ENCODE results near the gene CHIC2. TPM values are rescaled to one million over a fixed set of nuclear protein-coding genes. Genes with fewer than 3 reads are reported as not detected.

The CHIC2 gene
- total and polyA plus RNA-seq, 2 experiments from 2014 or later = 61.8 to 70.0 TPM

DNA sequence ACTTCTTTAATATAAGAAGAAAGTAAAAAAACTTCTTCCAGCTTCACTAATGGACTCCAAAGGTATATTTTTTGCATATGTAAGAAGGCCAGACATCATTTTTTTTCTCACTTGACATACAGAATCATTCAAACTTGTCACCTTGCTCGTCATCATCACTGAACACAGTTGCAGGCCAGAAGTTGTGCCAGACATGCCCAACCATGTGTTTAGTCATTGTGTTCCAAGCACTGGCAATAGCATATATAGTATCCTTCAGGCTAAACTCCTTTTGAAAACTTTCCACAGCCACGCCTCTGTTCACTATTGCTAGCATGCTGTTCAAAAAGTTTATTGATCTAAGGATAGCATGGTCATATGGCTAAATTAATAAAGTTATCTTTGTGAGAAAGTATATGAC lies 83.3 kb downstream of the CHIC2 start:
- TF ChIP-seq EZH2phosphoT487 (IDR thresholded peaks at IDR 0.05; ENCODE audit: low read depth, severe bottlenecking, unreplicated experiment) (no peak), EZH2 (IDR thresholded peaks at IDR 0.05; ENCODE audit: borderline replicate concordance) (no peak)
- TF ChIP-seq, protein P1, sequence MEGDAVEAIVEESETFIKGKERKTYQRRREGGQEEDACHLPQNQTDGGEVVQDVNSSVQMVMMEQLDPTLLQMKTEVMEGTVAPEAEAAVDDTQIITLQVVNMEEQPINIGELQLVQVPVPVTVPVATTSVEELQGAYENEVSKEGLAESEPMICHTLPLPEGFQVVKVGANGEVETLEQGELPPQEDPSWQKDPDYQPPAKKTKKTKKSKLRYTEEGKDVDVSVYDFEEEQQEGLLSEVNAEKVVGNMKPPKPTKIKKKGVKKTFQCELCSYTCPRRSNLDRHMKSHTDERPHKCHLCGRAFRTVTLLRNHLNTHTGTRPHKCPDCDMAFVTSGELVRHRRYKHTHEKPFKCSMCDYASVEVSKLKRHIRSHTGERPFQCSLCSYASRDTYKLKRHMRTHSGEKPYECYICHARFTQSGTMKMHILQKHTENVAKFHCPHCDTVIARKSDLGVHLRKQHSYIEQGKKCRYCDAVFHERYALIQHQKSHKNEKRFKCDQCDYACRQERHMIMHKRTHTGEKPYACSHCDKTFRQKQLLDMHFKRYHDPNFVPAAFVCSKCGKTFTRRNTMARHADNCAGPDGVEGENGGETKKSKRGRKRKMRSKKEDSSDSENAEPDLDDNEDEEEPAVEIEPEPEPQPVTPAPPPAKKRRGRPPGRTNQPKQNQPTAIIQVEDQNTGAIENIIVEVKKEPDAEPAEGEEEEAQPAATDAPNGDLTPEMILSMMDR (IDR thresholded peaks at IDR 0.05; ENCODE audit: poor library complexity) = no peak
- no peaks in the 10 kb centered on the region for H3K9me2 ChIP-seq (replicated peaks; ENCODE audit: insufficient read depth)
- H3K4me1 ChIP-seq (ENCODE audit: insufficient read depth) = no peaks in the 10 kb centered on the region
- H3K9me3 ChIP-seq (ENCODE audit: low read depth) = no peaks in the 10 kb centered on the region
- 80% methylated on average over 2 of the region's 2 CpGs for WGBS (ENCODE audit: low lambda C conversion rate, missing lambda C conversion rate)
- no peak overlapping the region for H2AFZ ChIP-seq
- H3K27ac ChIP-seq = no peak overlapping the region
- H3K36me3 ChIP-seq (replicated peaks; ENCODE audit: insufficient read depth, low read depth) = no peaks in the 10 kb centered on the region
- H3K4me2 ChIP-seq = no peak overlapping the region
- H4K20me1 ChIP-seq (ENCODE audit: insufficient read depth, poor library complexity, severe bottlenecking) = no peaks in the 10 kb centered on the region
- no peak overlapping the region for H3K4me3 ChIP-seq
- no peaks in the 10 kb centered on the region for H3K79me2 ChIP-seq
- DNase-seq (ENCODE audit: low spot score) = no peak
- H3K27me3 ChIP-seq = no peaks in the 10 kb centered on the region

DNA sequence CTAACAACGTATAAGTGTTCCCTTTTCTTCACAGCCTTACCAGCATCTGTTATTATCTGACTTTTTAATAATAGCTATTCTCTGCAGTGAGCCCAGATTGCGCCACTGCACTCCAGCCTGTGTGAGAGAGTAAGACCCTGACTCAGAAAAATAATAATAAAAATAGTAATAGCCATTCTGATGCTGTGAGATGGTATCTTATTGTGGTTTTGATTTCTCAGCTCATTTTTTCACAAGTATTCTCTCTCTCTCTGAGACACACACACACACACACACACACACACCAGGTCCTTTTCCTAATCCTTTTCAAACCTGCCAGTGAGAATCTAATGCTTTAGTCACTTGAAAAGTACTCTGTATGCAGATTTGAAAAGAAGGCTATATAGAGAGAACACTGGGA lies 89.8 kb downstream of the CHIC2 start:
- no peaks in the 10 kb centered on the region for H3K79me2 ChIP-seq
- H3K27ac ChIP-seq = no peak overlapping the region
- no peak for DNase-seq (ENCODE audit: low spot score)
- no peaks in the 10 kb centered on the region for H3K9me3 ChIP-seq (ENCODE audit: low read depth)
- H4K20me1 ChIP-seq (ENCODE audit: insufficient read depth, poor library complexity, severe bottlenecking) = no peaks in the 10 kb centered on the region
- TF ChIP-seq, protein P1 (IDR thresholded peaks at IDR 0.05; ENCODE audit: poor library complexity) = no peak
- TF ChIP-seq EZH2phosphoT487 (IDR thresholded peaks at IDR 0.05; ENCODE audit: low read depth, severe bottlenecking, unreplicated experiment) = no peak
- TF ChIP-seq EZH2 (IDR thresholded peaks at IDR 0.05; ENCODE audit: borderline replicate concordance) = no peak
- no peak overlapping the region for H3K4me2 ChIP-seq
- no peaks in the 10 kb centered on the region for H3K36me3 ChIP-seq (replicated peaks; ENCODE audit: insufficient read depth, low read depth)
- H2AFZ ChIP-seq = no peak overlapping the region
- H3K4me1 ChIP-seq (ENCODE audit: insufficient read depth) = no peaks in the 10 kb centered on the region
- 96% methylated on average over 2 of the region's 2 CpGs for WGBS (ENCODE audit: low lambda C conversion rate, missing lambda C conversion rate)
- no peaks in the 10 kb centered on the region for H3K9me2 ChIP-seq (replicated peaks; ENCODE audit: insufficient read depth)
- no peaks in the 10 kb centered on the region for H3K27me3 ChIP-seq
- no peak overlapping the region for H3K4me3 ChIP-seq

DNA sequence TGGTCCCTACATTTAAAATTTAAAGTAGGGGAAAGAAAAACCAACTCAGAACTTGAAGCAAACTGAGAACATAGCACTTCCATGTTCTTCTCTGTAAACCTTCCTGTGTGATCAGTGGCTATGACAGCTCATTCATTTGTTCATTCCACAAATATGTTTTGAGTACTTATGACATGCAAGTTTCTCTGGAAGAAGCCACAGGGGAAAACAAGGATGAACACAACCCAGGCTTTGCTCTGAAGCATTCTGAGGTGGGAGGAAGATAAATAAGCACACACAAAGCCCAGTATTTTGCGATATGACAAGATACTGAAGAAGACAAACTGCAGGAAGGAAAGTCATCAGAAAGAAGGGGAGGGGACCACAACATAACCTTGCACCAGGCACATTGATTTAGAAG lies 96.4 kb downstream of the CHIC2 start:
- no peaks in the 10 kb centered on the region for H3K9me2 ChIP-seq (replicated peaks; ENCODE audit: insufficient read depth)
- no peak overlapping the region for H2AFZ ChIP-seq
- 93% methylated on average over 1 of the region's 1 CpG for WGBS (ENCODE audit: low lambda C conversion rate, missing lambda C conversion rate)
- DNase-seq (ENCODE audit: low spot score) = no peak
- no peak overlapping the region for H3K4me2 ChIP-seq
- TF ChIP-seq, protein P1 (IDR thresholded peaks at IDR 0.05; ENCODE audit: poor library complexity) = no peak
- no peak for TF ChIP-seq EZH2phosphoT487 (IDR thresholded peaks at IDR 0.05; ENCODE audit: low read depth, severe bottlenecking, unreplicated experiment)
- no peaks in the 10 kb centered on the region for H4K20me1 ChIP-seq (ENCODE audit: insufficient read depth, poor library complexity, severe bottlenecking)
- no peaks in the 10 kb centered on the region for H3K79me2 ChIP-seq
- H3K36me3 ChIP-seq (replicated peaks; ENCODE audit: insufficient read depth, low read depth) = no peaks in the 10 kb centered on the region
- H3K27ac ChIP-seq = no peak overlapping the region
- H3K4me3 ChIP-seq = no peak overlapping the region
- no peaks in the 10 kb centered on the region for H3K4me1 ChIP-seq (ENCODE audit: insufficient read depth)
- H3K9me3 ChIP-seq (ENCODE audit: low read depth) = no peaks in the 10 kb centered on the region
- H3K27me3 ChIP-seq = no peaks in the 10 kb centered on the region

DNA sequence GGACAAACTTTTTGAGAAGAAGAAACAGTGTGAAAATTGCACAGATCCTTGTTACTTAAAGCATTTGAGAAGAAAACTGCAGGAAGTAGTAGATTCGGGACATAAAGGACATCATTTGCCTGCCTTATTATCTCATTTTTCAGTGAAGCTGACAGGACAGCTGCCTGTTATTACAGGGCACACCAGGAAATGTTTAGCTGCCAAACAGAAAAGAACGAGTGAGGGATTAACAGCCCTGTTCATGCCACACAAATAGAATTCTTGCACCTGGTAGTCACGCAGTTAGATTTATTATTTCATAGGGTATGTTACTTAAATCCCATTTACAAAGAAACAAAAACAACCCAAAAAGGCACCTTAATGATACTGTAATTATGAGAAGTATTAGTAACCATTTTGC lies 100.6 kb downstream of the CHIC2 start:
- Histone ChIP-seq H3K79me2 (no peaks in the 10 kb centered on the region), H2AFZ (no peak overlapping the region), H3K4me2 (no peak overlapping the region), H3K36me3 (replicated peaks; ENCODE audit: insufficient read depth, low read depth) (no peaks in the 10 kb centered on the region), H3K27ac (no peak overlapping the region), H3K27me3 (no peaks in the 10 kb centered on the region), H3K4me1 (ENCODE audit: insufficient read depth) (no peaks in the 10 kb centered on the region), H3K9me2 (replicated peaks; ENCODE audit: insufficient read depth) (no peaks in the 10 kb centered on the region), H3K9me3 (ENCODE audit: low read depth) (no peaks in the 10 kb centered on the region), H3K4me3 (no peak overlapping the region), H4K20me1 (ENCODE audit: insufficient read depth, poor library complexity, severe bottlenecking) (no peaks in the 10 kb centered on the region)
- DNase-seq (ENCODE audit: low spot score) = no peak
- TF ChIP-seq, protein P1 (IDR thresholded peaks at IDR 0.05; ENCODE audit: poor library complexity) = no peak
- no peak for TF ChIP-seq EZH2 (IDR thresholded peaks at IDR 0.05; ENCODE audit: borderline replicate concordance)
- no peak for TF ChIP-seq EZH2phosphoT487 (IDR thresholded peaks at IDR 0.05; ENCODE audit: low read depth, severe bottlenecking, unreplicated experiment)
- 34% methylated on average over 3 of the region's 3 CpGs for WGBS (ENCODE audit: low lambda C conversion rate, missing lambda C conversion rate)

All from hepatocyte (in vitro differentiated cells).